ENCODE results near the gene TMEM132E.

GRCh38 chr17:34539881-34540280 is 39.5 kb upstream of the TMEM132E start:
- no peak for TF ChIP-seq BHLHE40 (IDR thresholded peaks at IDR 0.05; ENCODE audit: borderline replicate concordance)
- TF ChIP-seq HDGF (IDR thresholded peaks at IDR 0.05; ENCODE audit: borderline replicate concordance) = no peak
- TF ChIP-seq FOXA1 (IDR thresholded peaks at IDR 0.05) = no peak
- TF ChIP-seq SP1 (IDR thresholded peaks at IDR 0.05) = no peak
- no peak for TF ChIP-seq ARNT (IDR thresholded peaks at IDR 0.05)
- TF ChIP-seq ELF4 (IDR thresholded peaks at IDR 0.05) = no peak
- no peak for TF ChIP-seq PKNOX1 (IDR thresholded peaks at IDR 0.05)
- TF ChIP-seq FOXM1 (IDR thresholded peaks at IDR 0.05; ENCODE audit: borderline replicate concordance) = no peak
